H54 (cell line): ENCODE results near the gene PLEKHA5.
"Not testable (repeated sequence)": the region's sequence is repeated elsewhere in the genome, so short reads cannot be mapped to it uniquely, and the experiment has no call there.

Experiments used
- DNase-seq: peaks from one replicate; pipeline ENCODE4 v3.0.0; 2011; ENCODE audit warnings: low spot score, mixed read lengths; ENCODE audit not compliant: insufficient read length
- FAIRE-seq: peaks from 3 replicates; lab custom pipeline; 2011; peaks lifted over from hg19 to GRCh38; lab: Jason Lieb, UNC
- POLR2A ChIP-seq: IDR thresholded peaks from 2 replicates; pipeline ENCODE4 v1.6.1; 2011; ENCODE audit warnings: low read depth, mild to moderate bottlenecking, low read length

Gene PLEKHA5

GRCh38 chr12:19211802-19212201, 82.3 kb downstream of the PLEKHA5 start:
- no peak for TF ChIP-seq POLR2A
- DNase-seq (no peak), FAIRE-seq (no peak)

GRCh38 chr12:19212245-19212644, 82.7 kb downstream of the PLEKHA5 start:
- TF ChIP-seq POLR2A, result no peak
- no peak for FAIRE-seq
- DNase-seq, result no peak

GRCh38 chr12:19214020-19214419, 84.5 kb downstream of the PLEKHA5 start:
- no peak for DNase-seq
- no peak for FAIRE-seq
- TF ChIP-seq POLR2A, result no peak

- DNase-seq (no peak), FAIRE-seq (no peak)
- TF ChIP-seq POLR2A, result no peak
Measured at GRCh38 chr12:19215115-19215514, 85.6 kb downstream of the PLEKHA5 start.

- no peak for TF ChIP-seq POLR2A
- DNase-seq, result no peak
- no peak for FAIRE-seq
Measured at GRCh38 chr12:19217446-19217845, 87.9 kb downstream of the PLEKHA5 start.

- FAIRE-seq (peak; percentile 80), DNase-seq (no peak)
- TF ChIP-seq POLR2A, result no peak
Measured at GRCh38 chr12:19220205-19220604, 90.7 kb downstream of the PLEKHA5 start.

- no peak for TF ChIP-seq POLR2A
- DNase-seq, result no peak
- FAIRE-seq, result no peak
Measured at GRCh38 chr12:19220852-19221466, 91.4 kb downstream of the PLEKHA5 start.

- FAIRE-seq, result no peak
- no peak for DNase-seq
- TF ChIP-seq POLR2A, result no peak
Measured at GRCh38 chr12:19222558-19222957, 93.0 kb downstream of the PLEKHA5 start.

- TF ChIP-seq POLR2A, result no peak
- DNase-seq (no peak), FAIRE-seq (peak; percentile 33)
Measured at GRCh38 chr12:19223018-19223417, 93.5 kb downstream of the PLEKHA5 start.

GRCh38 chr12:19223695-19224094, 94.2 kb downstream of the PLEKHA5 start:
- no peak for FAIRE-seq
- no peak for DNase-seq
- no peak for TF ChIP-seq POLR2A

- FAIRE-seq, result no peak
- DNase-seq, result no peak
- TF ChIP-seq POLR2A, result no peak
Measured at GRCh38 chr12:19224746-19225145, 95.2 kb downstream of the PLEKHA5 start.

- FAIRE-seq, result no peak
- no peak for TF ChIP-seq POLR2A
Measured at GRCh38 chr12:19227190-19227879, 97.8 kb downstream of the PLEKHA5 start.

GRCh38 chr12:19227880-19228210, 98.3 kb downstream of the PLEKHA5 start:
- DNase-seq (no peak), FAIRE-seq (no peak)
- TF ChIP-seq POLR2A, result no peak

More at GRCh38 chr12:19227190-19227879, 97.8 kb downstream of the PLEKHA5 start:
- DNase-seq, result no peak

GRCh38 chr12:19229021-19229420, 99.5 kb downstream of the PLEKHA5 start:
- FAIRE-seq, DNase-seq: not testable (repeated sequence)

GRCh38 chr12:19230299-19230866, 100.8 kb downstream of the PLEKHA5 start:
- DNase-seq, result no peak
- no peak for FAIRE-seq
- no peak for TF ChIP-seq POLR2A
